Measurements from ENCODE around the gene JPH4.

Gene JPH4

DNA sequence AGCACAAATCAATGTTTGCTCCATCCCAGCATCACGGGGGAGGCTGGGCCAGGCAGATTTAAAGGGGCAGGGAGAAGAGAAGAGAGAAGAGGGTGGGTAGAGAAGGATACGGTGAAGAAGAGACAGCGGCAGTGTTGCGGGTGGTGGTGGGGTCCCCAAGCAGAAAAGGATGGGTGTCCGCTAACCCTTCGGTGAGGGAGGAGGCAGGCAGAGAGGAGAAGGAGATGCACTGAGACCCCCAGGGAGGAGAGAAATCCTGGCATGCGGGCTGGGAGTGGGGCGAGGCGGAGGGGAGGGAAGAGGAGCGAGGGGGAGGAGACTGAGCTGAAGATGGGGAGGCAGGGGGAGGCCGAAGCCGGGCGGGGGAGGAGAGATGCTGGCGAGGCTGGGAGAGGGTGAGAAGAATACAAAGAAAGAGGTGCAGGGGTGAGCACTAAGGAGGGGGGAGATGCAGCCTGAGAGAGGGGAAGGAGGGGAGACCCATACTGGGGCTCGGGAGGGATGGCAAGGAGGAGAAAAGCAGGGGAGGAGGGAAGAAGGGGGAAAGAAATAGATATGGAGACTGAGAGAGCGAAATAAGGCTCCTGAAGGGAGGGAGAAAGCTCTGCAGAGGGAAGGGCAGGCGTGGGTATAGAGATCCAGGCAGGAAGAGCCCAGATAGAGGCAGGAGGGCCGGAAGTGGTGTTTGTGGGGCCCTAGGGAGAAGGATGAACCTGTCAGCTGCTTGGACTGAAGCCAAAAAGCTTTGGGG lies at the start of gene JPH4:
Gene JPH4 (minus strand): TSS at position 231 of the 751 bp plus-strand sequence. CDS start 1,337 bp downstream, outside the sequence.
- no peak within 1 kb of the TSS for H3K9ac ChIP-seq
- no peak within 1 kb of the TSS for H3K4me3 ChIP-seq
- no peak within 1 kb of the TSS for H3K27ac ChIP-seq

DNA sequence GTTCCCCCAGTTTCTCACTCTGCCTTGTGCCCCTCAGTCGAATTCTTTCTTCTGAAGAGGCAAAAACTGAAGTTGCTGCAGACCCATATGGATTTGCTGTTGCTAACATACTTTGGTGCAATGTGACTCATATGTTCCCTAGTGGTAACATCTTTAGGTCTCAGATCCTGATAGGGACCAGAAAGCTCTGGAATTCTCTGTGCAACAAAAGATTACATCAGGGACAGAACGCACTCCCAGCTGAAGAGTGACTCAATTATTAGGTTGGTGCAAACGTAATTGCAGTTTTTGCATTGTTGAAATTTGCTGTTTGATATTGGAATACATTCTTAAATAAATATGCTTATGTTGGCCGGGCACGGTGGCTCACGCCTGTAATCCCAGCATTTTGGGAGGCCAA lies 49.4 kb upstream of the JPH4 start:
- no peaks in the 10 kb centered on the region for H3K27me3 ChIP-seq
- no peak overlapping the region for H3K4me2 ChIP-seq
- peaks cover 43% of the 10 kb centered on the region for H3K9me3 ChIP-seq
- H4K20me1 ChIP-seq: no peaks in the 10 kb centered on the region
- no peak overlapping the region for H3K4me3 ChIP-seq
- H3K36me3 ChIP-seq: no peaks in the 10 kb centered on the region
- no peak overlapping the region for H3K9ac ChIP-seq
- no peak overlapping the region for H3K27ac ChIP-seq
- no peak for TF ChIP-seq Cebpa-rat (IDR thresholded peaks at IDR 0.05)
- H3K4me1 ChIP-seq: 0 out of 2 replicates have a peak, but pooled peaks cover 6% of the 10 kb centered on the region

More for the DNA sequence above, at the start of gene JPH4:
- H3K4me1 ChIP-seq: 0 out of 2 replicates have a peak, but pooled peaks cover 4% of the 10 kb centered on the region
- H3K27me3 ChIP-seq: peaks cover 33% of the 10 kb centered on the region
- no peaks in the 10 kb centered on the region for H3K36me3 ChIP-seq
- peak within 1 kb of the TSS; percentile 40 for H3K4me2 ChIP-seq
- H3K9me3 ChIP-seq: peaks cover 4% of the 10 kb centered on the region; the same call in 1 of the 2 replicates
- no peak for TF ChIP-seq Cebpa-rat (IDR thresholded peaks at IDR 0.05)
- H4K20me1 ChIP-seq: no peaks in the 10 kb centered on the region

DNA sequence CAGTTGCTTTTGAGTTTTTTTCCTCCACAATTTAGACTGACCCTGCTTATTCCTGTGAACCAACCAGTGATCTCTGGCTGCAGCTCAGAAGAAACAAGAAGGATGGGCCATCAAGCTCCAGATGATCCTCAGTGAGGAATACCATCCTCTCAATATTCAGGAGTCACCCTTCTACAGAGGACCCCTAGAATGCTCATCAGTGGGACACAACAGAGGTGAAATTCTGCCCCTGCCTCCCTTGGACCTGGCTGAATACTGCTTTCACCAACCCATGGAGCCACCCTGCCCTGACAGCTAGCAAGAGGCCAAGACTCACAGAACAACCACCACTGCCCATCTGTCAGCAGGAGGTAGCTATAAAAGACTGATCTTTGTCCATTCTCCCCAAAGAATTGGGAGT lies 48.4 kb upstream of the JPH4 start:
- no peaks in the 10 kb centered on the region for H4K20me1 ChIP-seq
- no peak overlapping the region for H3K27ac ChIP-seq
- H3K36me3 ChIP-seq: no peaks in the 10 kb centered on the region
- H3K9me3 ChIP-seq: peaks cover 47% of the 10 kb centered on the region
- no peak for TF ChIP-seq Cebpa-rat (IDR thresholded peaks at IDR 0.05)
- no peak overlapping the region for H3K4me3 ChIP-seq
- 0 out of 2 replicates have a peak, but pooled peaks cover 2% of the 10 kb centered on the region for H3K4me1 ChIP-seq
- no peaks in the 10 kb centered on the region for H3K27me3 ChIP-seq
- no peak overlapping the region for H3K4me2 ChIP-seq
- H3K9ac ChIP-seq: no peak overlapping the region

DNA sequence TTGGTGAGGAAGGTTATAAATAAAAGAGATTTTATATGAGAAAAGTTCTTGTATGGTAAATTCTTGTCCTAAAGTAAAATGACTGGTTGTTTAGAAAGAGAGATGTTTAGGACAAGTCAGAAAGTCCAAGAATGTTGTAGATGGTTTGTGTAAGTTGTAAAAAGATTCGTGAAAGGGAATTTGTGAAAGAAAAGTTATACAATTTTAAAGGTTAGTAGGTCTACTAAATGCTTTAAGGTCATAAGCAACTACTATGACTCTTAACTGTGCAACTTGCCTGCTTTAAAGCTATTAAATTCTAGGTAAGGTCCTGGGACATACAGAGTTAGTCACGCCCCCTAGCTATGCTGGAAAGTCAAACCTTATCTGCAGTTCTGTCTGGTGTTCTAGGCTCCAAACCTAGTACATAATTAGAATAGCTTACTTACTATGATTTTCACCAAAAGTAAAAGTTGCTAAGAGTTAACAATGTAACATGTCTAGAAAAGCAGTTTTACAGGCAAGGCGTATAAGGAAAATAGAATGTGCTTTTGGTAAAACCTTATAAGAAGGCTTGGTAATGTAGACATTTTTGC lies 46.3 kb upstream of the JPH4 start:
- Histone ChIP-seq H3K4me1 (no peaks in the 10 kb centered on the region), H3K27me3 (no peaks in the 10 kb centered on the region), H4K20me1 (no peaks in the 10 kb centered on the region), H3K4me2 (no peak overlapping the region), H3K9ac (no peak overlapping the region), H3K4me3 (no peak overlapping the region), H3K27ac (no peak overlapping the region), H3K36me3 (no peaks in the 10 kb centered on the region), H3K9me3 (peaks cover 47% of the 10 kb centered on the region)
- no peak for TF ChIP-seq Cebpa-rat (IDR thresholded peaks at IDR 0.05)

DNA sequence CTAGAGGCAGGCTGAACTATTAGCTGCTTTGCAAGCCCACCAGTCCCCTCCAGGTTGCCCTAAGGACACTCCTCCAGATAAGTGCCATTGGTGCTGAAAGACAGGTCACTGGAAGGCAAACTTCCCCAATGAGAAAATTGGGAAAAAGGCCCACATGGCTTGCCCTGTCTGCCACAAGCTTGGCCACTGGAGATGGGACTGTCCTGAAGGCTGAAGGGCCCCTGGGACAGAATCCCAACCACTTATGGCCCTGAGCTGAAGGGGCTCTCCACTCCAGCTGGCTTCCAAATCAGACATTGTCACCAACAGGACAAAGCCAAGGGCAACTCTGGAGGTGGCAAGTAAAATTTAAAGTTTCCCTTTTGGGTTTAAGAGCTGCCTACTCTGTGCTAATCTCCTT lies 45.4 kb upstream of the JPH4 start:
- Histone ChIP-seq H3K27me3 (no peaks in the 10 kb centered on the region), H3K36me3 (no peaks in the 10 kb centered on the region), H3K9me3 (peaks cover 47% of the 10 kb centered on the region), H3K4me3 (peak overlapping the region; percentile 22; the same call in 1 of the 2 replicates), H3K9ac (no peak overlapping the region), H4K20me1 (no peaks in the 10 kb centered on the region), H3K27ac (no peak overlapping the region), H3K4me1 (no peaks in the 10 kb centered on the region), H3K4me2 (no peak overlapping the region)
- TF ChIP-seq Cebpa-rat (IDR thresholded peaks at IDR 0.05): no peak

DNA sequence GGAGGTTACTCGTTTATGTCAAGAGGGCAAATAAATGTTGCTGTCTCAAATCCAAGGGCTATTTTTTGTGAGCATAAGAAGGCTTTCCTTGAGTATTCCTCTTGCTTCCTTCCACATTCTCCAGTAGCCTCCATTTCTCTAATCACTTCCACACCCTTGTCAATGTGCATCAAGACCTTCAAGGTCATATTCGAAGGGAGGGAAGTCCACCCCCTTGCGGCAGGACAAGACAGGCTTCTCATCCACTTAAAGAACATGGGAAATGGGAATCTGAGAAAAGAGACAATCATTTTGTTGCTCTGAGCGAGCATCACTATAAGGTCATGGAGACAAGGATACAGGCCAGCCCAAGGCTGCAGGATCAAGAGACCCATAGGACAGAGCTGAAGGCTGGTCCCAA lies 44.4 kb upstream of the JPH4 start:
- no peak for TF ChIP-seq Cebpa-rat (IDR thresholded peaks at IDR 0.05)
- no peak overlapping the region for H3K27ac ChIP-seq
- no peak overlapping the region for H3K9ac ChIP-seq
- H3K36me3 ChIP-seq: no peaks in the 10 kb centered on the region
- no peak overlapping the region for H3K4me3 ChIP-seq
- no peak overlapping the region for H3K4me2 ChIP-seq
- H3K4me1 ChIP-seq: no peaks in the 10 kb centered on the region
- no peaks in the 10 kb centered on the region for H4K20me1 ChIP-seq
- H3K27me3 ChIP-seq: no peaks in the 10 kb centered on the region
- peaks cover 47% of the 10 kb centered on the region for H3K9me3 ChIP-seq

DNA sequence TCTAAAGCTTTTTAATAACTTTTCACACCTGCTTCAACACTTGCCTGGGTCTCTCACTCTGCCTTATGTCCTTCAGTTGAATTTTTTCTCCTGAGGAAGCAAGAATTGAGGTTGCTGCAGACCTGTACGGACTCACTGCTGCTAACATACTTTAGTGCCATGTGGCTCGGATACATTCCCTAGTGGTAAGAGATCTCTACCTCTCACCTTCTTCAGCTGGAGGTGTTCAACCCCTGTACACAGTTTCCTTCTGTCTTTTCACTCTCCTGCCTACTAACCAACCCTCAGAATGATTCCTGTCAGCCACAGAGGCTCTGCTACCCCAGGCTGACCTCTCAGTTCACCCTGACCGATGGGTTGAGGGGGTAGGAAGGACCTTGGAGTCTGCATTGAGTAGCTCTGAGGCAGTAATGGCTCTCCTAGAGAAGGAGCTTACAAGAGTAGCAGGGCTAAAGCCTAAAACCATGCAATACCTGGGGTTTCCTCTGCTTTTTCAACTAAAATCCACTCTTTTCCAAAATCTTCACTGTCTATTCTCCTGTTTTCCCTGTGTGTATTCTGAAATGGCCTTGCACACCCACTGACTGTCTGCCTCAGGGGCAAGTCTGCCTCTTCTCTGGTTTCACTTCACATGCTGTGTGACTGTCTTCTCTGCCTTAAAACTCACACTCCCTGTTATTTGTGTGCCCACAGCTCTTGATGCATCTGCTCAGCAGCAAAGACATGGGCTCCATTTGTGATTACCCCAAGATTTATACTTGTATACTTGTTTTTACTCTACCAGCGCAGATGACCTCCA lies 43.5 kb upstream of the JPH4 start:
- H3K27me3 ChIP-seq: no peaks in the 10 kb centered on the region
- no peaks in the 10 kb centered on the region for H3K4me1 ChIP-seq
- H4K20me1 ChIP-seq: no peaks in the 10 kb centered on the region
- H3K36me3 ChIP-seq: no peaks in the 10 kb centered on the region
- H3K4me2 ChIP-seq: no peak overlapping the region
- TF ChIP-seq Cebpa-rat (IDR thresholded peaks at IDR 0.05): no peak
- no peak overlapping the region for H3K27ac ChIP-seq
- no peak overlapping the region for H3K9ac ChIP-seq
- no peak overlapping the region for H3K4me3 ChIP-seq
- H3K9me3 ChIP-seq: peaks cover 45% of the 10 kb centered on the region

DNA sequence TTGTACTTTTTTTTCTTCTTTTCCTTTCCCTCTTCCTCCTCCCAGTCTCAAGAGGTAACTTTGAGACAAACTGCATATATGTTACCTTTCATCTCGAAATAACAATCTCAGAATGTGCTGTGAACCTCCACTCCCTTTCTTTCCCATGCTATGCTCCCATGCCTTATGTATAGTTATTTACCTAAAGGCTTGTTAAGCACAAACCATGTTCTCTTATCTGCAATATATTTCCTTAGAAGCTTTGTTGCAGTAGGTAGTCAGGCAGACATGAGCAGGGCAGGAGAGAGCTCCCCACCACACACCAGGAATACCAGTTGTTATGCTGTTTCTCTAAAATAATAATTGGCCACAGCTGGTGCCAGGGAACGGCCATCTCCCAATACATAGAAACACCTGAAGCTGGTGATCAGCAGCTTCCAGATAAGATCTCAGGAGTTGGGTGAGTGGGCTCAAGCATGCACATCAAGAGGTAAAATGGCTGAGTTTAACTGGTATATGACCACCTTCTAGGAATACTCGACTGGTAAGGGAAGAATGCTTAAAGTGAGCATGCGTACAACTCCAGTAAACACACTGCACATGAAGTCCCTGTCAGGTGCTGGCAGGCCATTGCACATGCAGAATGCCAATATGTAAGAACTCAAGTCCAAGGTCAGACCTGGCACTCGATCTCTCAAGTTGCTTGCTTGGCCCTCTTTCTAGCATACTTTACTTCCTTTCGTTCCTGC lies 42.8 kb upstream of the JPH4 start:
- Histone ChIP-seq H3K4me2 (no peak overlapping the region), H3K9ac (no peak overlapping the region), H3K27ac (no peak overlapping the region), H3K36me3 (no peaks in the 10 kb centered on the region), H3K27me3 (no peaks in the 10 kb centered on the region), H3K4me3 (no peak overlapping the region), H3K4me1 (no peaks in the 10 kb centered on the region), H4K20me1 (no peaks in the 10 kb centered on the region), H3K9me3 (peaks cover 38% of the 10 kb centered on the region)
- no peak for TF ChIP-seq Cebpa-rat (IDR thresholded peaks at IDR 0.05)

DNA sequence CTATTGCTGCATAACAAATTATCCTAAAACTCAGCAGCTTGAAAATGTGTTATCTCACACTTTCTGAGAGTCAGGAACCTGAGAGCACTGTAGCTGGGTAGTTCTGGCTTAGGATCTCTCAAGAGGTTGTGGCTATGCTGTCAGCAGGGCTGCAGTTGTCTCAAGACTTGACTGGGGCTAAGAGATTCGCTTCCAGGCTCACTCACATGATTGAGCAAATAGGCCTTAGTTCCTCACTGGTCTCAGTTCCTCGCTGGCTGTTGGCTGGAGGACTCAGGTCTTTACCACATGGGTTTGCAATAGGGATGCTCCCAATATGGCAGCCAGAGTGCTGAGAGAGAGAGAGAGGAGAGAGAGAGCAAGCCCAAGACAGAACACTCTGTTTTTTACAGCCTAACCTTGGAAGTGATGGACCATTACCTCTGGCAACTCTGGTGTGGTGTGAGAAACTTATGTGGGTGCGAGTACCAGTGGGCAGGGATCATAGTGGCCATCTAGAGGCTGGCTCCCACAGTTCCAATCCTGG lies 41.6 kb upstream of the JPH4 start:
- Histone ChIP-seq H3K27ac (no peak overlapping the region), H4K20me1 (no peaks in the 10 kb centered on the region), H3K4me1 (no peaks in the 10 kb centered on the region), H3K4me2 (no peak overlapping the region), H3K27me3 (no peaks in the 10 kb centered on the region), H3K4me3 (no peak overlapping the region), H3K9me3 (peaks cover 26% of the 10 kb centered on the region), H3K9ac (no peak overlapping the region), H3K36me3 (no peaks in the 10 kb centered on the region)
- TF ChIP-seq Cebpa-rat (IDR thresholded peaks at IDR 0.05): no peak
